HG03066 (cell line): ENCODE results near the gene CHPF.

Experiments
- ATAC-seq: cut with Tn5 transposase; IDR thresholded peaks from one replicate; pipeline ENCODE4 v1.9.1; 2021; ENCODE audit warnings: low read depth; ENCODE audit not compliant: unreplicated experiment

The CHPF gene

GRCh38 chr2:219543596-219544358, at the start of gene CHPF, which contains the start of gene TMEM198:
TSS of gene CHPF (minus strand) at chr2:219543809. CDS start at chr2:219543538, 271 bp downstream.
TSS of gene TMEM198 (plus strand) at chr2:219544028. CDS start at chr2:219544728, 700 bp downstream.
- peak; percentile 75 for ATAC-seq

- ATAC-seq = no peak
Observed at GRCh38 chr2:219593154-219593553, 49.5 kb upstream of the CHPF start.

GRCh38 chr2:219592736-219593135, 49.1 kb upstream of the CHPF start:
- ATAC-seq = no peak

- ATAC-seq = no peak
Observed at GRCh38 chr2:219591091-219591490, 47.5 kb upstream of the CHPF start.

- no peak for ATAC-seq
Observed at GRCh38 chr2:219581346-219581745, 37.7 kb upstream of the CHPF start.

- ATAC-seq = no peak
Observed at GRCh38 chr2:219578811-219579613, 35.4 kb upstream of the CHPF start.

- no peak for ATAC-seq
Observed at GRCh38 chr2:219576505-219577388, 33.1 kb upstream of the CHPF start.

GRCh38 chr2:219575566-219576504, 32.2 kb upstream of the CHPF start:
- ATAC-seq = no peak

GRCh38 chr2:219574484-219575311, 31.1 kb upstream of the CHPF start:
- no peak for ATAC-seq

GRCh38 chr2:219573166-219573565, 29.6 kb upstream of the CHPF start:
- ATAC-seq = no peak

- no peak for ATAC-seq
Observed at GRCh38 chr2:219572237-219573001, 28.8 kb upstream of the CHPF start, which contains the start of gene INHA. TSS of gene INHA (plus strand) at chr2:219572310. CDS start at chr2:219572375, 65 bp downstream.

- ATAC-seq = no peak
Observed at GRCh38 chr2:219571311-219572236, 28.0 kb upstream of the CHPF start, which contains the start of gene OBSL1. TSS of gene OBSL1 (minus strand) at chr2:219571539. CDS start at chr2:219571232, 307 bp downstream.

GRCh38 chr2:219570924-219571310, 27.3 kb upstream of the CHPF start:
- ATAC-seq = no peak

- ATAC-seq = no peak
Observed at GRCh38 chr2:219570194-219570923, 26.8 kb upstream of the CHPF start.

GRCh38 chr2:219569635-219570034, 26.0 kb upstream of the CHPF start:
- ATAC-seq = no peak

- ATAC-seq = no peak
Observed at GRCh38 chr2:219569041-219569440, 25.4 kb upstream of the CHPF start.
